Mesendoderm (in vitro differentiated cells): ENCODE results near the gene GATB.

Source experiments
- DNase-seq: peaks from one replicate; pipeline ENCODE4 v3.0.0; 2013
- H2AK5ac ChIP-seq: 2 replicates; pipeline ENCODE4 v1.6.1; 2013; ENCODE audit warnings: low read length, inconsistent platforms
- H2BK120ac ChIP-seq: 2 replicates; pipeline ENCODE4 v1.6.1; 2013; ENCODE audit warnings: low read depth, mild to moderate bottlenecking, low read length, moderate library complexity, mixed read lengths
- H2BK15ac ChIP-seq: replicated peaks from 2 replicates; pipeline ENCODE4 v1.6.1; 2013; ENCODE audit warnings: low read depth, mild to moderate bottlenecking, moderate library complexity
- H2BK5ac ChIP-seq: 2 replicates; pipeline ENCODE4 v1.6.1; 2013; ENCODE audit warnings: low read length, inconsistent platforms
- H3K18ac ChIP-seq: 2 replicates; pipeline ENCODE4 v1.6.1; 2013; ENCODE audit warnings: mild to moderate bottlenecking, low read length, mixed read lengths
- H3K23ac ChIP-seq: one replicate; pipeline ENCODE4 v1.6.1; 2013; ENCODE audit warnings: low read length
- H3K27ac ChIP-seq: 2 replicates; pipeline ENCODE4 v1.5.1; 2013; ENCODE audit warnings: low read depth, mild to moderate bottlenecking, inconsistent platforms, low read length, moderate library complexity
- H3K27me3 ChIP-seq: 2 replicates; pipeline ENCODE4 v1.6.1; 2013; ENCODE audit warnings: low read length, control low read depth, mild to moderate bottlenecking, inconsistent platforms; ENCODE audit not compliant: insufficient read depth, poor library complexity
- H3K36me3 ChIP-seq: 2 replicates; pipeline ENCODE4 v1.6.1; 2013; ENCODE audit warnings: low read length, inconsistent platforms; ENCODE audit not compliant: control insufficient read depth, insufficient read depth
- H3K4ac ChIP-seq: one replicate; pipeline ENCODE4 v1.6.1; 2013; ENCODE audit warnings: low read depth, mild to moderate bottlenecking, low read length, moderate library complexity
- H3K4me1 ChIP-seq: 2 replicates; pipeline ENCODE4 v1.6.1; 2013; ENCODE audit warnings: low read depth, low read length, inconsistent platforms; ENCODE audit not compliant: control insufficient read depth
- H3K4me2 ChIP-seq: 2 replicates; pipeline ENCODE4 v1.6.1; 2013; ENCODE audit warnings: low read length
- H3K4me3 ChIP-seq: 2 replicates; pipeline ENCODE4 v1.5.1; 2013; ENCODE audit warnings: mild to moderate bottlenecking, low read length
- H3K56ac ChIP-seq: one replicate; pipeline ENCODE4 v1.6.1; 2013; ENCODE audit warnings: low read length
- H3K79me1 ChIP-seq: 2 replicates; pipeline ENCODE4 v1.6.1; 2013; ENCODE audit warnings: low read length, inconsistent platforms
- H3K79me2 ChIP-seq: 2 replicates; pipeline ENCODE4 v1.6.1; 2013; ENCODE audit warnings: mild to moderate bottlenecking, low read length; ENCODE audit not compliant: control insufficient read depth, insufficient read depth
- H3K9ac ChIP-seq: 2 replicates; pipeline ENCODE4 v1.6.1; 2013; ENCODE audit warnings: low read length, inconsistent platforms
- H4K5ac ChIP-seq: one replicate; pipeline ENCODE4 v1.6.1; 2013; ENCODE audit warnings: low read length
- H4K8ac ChIP-seq: one replicate; pipeline ENCODE4 v1.6.1; 2013; ENCODE audit warnings: low read depth, mild to moderate bottlenecking, control low read depth, low read length, moderate library complexity
- WGBS: extraction: QIAGEN DNeasy Blood & Tissue Kit; methylation state at CpG from one replicate; pipeline ENCODE4 v1.1.7; 2013; ENCODE audit warnings: low lambda C conversion rate, missing lambda C conversion rate; ENCODE audit not compliant: insufficient coverage; ENCODE audit errors: extremely low coverage; 5-methylcytosine and 5-hydroxymethylcytosine counted together

The GATB gene

DNA sequence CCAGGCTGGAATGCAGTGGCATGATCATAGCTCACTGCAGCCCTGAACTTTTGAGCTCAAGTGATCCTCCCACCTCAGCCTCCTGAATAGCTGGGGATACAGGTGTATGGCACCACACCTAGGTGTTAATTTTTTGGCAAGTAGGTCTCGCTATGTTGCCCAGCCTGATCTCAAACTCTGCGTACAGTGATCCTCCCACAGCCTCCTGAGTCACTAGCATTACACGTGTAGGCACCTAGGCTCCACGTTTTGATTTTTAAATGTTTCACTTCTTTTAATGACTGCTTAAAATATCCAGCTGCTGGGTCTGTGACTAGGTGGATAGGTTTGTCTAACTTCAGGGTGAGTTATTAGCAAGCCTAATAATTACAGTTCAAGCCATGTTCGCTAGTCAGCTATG is 44.5 kb downstream of the GATB start:
- Histone ChIP-seq H3K9ac (no peak overlapping the region), H3K79me1 (no peaks in the 10 kb centered on the region), H3K4ac (no peak overlapping the region), H3K4me1 (peaks cover 3% of the 10 kb centered on the region), H3K27ac (no peak overlapping the region), H2BK120ac (no peak overlapping the region), H3K4me2 (no peak overlapping the region), H4K5ac (no peak overlapping the region), H2BK5ac (no peak overlapping the region), H3K56ac (no peak overlapping the region), H2BK15ac (no peak overlapping the region), H2AK5ac (no peak overlapping the region), H3K23ac (no peak overlapping the region), H3K79me2 (no peaks in the 10 kb centered on the region), H3K4me3 (no peak overlapping the region), H3K27me3 (no peaks in the 10 kb centered on the region), H3K18ac (no peak overlapping the region), H4K8ac (no peak overlapping the region), H3K36me3 (no peaks in the 10 kb centered on the region)
- WGBS, result no CpG with 5 or more reads among the region's 5 CpGs
- DNase-seq, result no peak

DNA sequence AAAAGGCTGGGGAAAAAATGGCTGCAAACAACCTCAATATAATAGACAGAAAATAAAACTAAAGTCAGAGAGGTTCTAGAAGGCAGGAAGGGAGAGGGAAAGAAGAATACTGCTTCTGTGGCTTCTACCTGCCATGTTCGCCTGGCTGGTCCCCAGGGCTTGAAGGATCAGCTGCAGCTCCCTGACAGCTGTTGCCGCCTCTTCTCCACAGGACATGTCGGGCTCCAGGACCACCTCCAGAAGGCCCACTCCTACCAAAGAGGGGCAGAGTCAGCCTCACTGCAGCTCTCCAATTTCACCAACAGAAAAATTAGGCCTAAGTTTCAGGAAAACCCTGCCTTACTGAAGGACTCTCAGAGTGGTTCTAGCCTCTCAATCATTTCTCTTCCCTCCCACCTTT is 44.9 kb downstream of the GATB start:
- H4K8ac ChIP-seq, result no peak overlapping the region
- H3K23ac ChIP-seq, result no peak overlapping the region
- H3K18ac ChIP-seq, result no peak overlapping the region
- H3K4me2 ChIP-seq, result no peak overlapping the region
- H3K79me2 ChIP-seq, result no peaks in the 10 kb centered on the region
- no peak for DNase-seq
- no peak overlapping the region for H3K4ac ChIP-seq
- no peak overlapping the region for H2BK15ac ChIP-seq
- no peak overlapping the region for H2BK120ac ChIP-seq
- H2BK5ac ChIP-seq, result no peak overlapping the region
- no peak overlapping the region for H3K56ac ChIP-seq
- H3K27ac ChIP-seq, result no peak overlapping the region
- no peak overlapping the region for H3K4me3 ChIP-seq
- no CpG with 5 or more reads among the region's 3 CpGs for WGBS
- no peak overlapping the region for H3K9ac ChIP-seq
- H3K36me3 ChIP-seq, result no peaks in the 10 kb centered on the region
- H3K27me3 ChIP-seq, result no peaks in the 10 kb centered on the region
- H3K4me1 ChIP-seq, result peaks cover 3% of the 10 kb centered on the region
- no peak overlapping the region for H4K5ac ChIP-seq
- no peak overlapping the region for H2AK5ac ChIP-seq
- H3K79me1 ChIP-seq, result no peaks in the 10 kb centered on the region

DNA sequence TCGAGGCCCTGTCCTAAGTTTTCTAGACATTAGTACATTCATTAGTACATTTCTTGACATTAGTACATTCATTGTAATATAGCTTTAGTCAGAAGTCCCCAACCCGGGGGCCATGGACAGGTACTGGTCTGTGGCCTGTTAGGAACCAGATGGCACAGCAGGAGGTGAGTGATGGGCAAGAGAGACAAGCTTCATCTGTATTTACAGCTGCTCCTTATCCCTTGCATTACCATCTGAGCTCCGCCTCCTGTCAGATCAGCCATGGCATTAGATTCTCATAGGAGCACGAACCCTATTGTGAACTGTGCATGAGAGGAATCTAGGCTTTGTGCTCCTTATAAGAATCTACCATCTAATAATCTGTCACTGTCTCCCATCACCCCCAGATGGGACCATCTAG is 48.0 kb downstream of the GATB start:
- Histone ChIP-seq H3K9ac (no peak overlapping the region), H3K4me3 (no peak overlapping the region), H2BK120ac (no peak overlapping the region), H4K8ac (no peak overlapping the region), H3K27me3 (no peaks in the 10 kb centered on the region), H3K18ac (no peak overlapping the region), H3K56ac (no peak overlapping the region), H3K27ac (no peak overlapping the region), H3K36me3 (no peaks in the 10 kb centered on the region), H3K79me2 (no peaks in the 10 kb centered on the region), H3K4me1 (no peaks in the 10 kb centered on the region), H2BK15ac (no peak overlapping the region), H3K4ac (no peak overlapping the region), H3K4me2 (no peak overlapping the region), H3K23ac (no peak overlapping the region), H2AK5ac (no peak overlapping the region), H2BK5ac (no peak overlapping the region), H3K79me1 (no peaks in the 10 kb centered on the region), H4K5ac (no peak overlapping the region)
- WGBS, result no CpG with 5 or more reads among the region's 4 CpGs
- DNase-seq, result no peak

DNA sequence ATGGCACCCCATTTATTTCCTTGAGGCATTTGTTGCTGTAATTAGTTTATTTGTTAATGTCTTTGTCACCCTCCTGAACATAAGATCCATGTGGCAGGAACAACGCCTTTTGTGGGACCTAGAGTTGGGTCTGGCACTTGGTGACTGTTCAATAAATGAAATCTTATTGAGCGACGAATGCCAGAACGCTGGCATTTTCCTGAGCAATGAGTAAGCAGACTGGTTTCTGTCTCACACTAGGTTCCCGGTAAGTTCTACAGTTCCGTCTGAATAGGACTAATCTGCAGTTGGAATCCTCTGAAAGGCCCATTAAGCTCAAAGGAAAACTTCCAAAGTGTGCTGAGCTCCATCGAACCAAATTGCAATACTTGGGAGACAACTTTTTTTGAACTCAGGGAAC is 49.2 kb downstream of the GATB start:
- no CpG with 5 or more reads among the region's 7 CpGs for WGBS
- no peak for DNase-seq
- no peak overlapping the region for H3K56ac ChIP-seq
- H3K4me1 ChIP-seq, result no peaks in the 10 kb centered on the region
- H2BK15ac ChIP-seq, result no peak overlapping the region
- H3K79me2 ChIP-seq, result no peaks in the 10 kb centered on the region
- H3K27ac ChIP-seq, result no peak overlapping the region
- H4K5ac ChIP-seq, result no peak overlapping the region
- H3K4me2 ChIP-seq, result no peak overlapping the region
- no peak overlapping the region for H2BK5ac ChIP-seq
- no peaks in the 10 kb centered on the region for H3K79me1 ChIP-seq
- H3K18ac ChIP-seq, result no peak overlapping the region
- no peaks in the 10 kb centered on the region for H3K36me3 ChIP-seq
- no peak overlapping the region for H3K4ac ChIP-seq
- no peaks in the 10 kb centered on the region for H3K27me3 ChIP-seq
- no peak overlapping the region for H3K4me3 ChIP-seq
- H3K23ac ChIP-seq, result no peak overlapping the region
- no peak overlapping the region for H2BK120ac ChIP-seq
- no peak overlapping the region for H4K8ac ChIP-seq
- no peak overlapping the region for H3K9ac ChIP-seq
- H2AK5ac ChIP-seq, result no peak overlapping the region

DNA sequence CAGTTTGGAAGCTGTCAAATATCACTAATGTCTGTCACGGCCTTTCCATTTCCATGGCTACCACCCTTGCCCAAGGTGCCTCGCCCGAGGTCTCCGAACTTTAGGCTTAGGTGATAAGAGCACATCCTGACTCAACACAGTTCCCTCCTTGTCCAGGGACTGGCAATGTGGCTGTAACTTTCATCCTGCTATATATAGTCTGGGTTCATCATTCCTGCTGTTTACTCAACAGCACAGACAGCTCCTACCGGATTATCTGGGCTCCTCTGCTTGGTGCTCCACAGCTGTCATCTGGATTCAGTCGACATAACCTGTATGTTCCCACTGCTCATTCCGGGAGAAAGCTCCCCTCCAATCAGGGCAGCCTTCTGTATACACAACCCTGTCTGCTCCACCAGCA is 51.2 kb downstream of the GATB start:
- Histone ChIP-seq H3K27me3 (no peaks in the 10 kb centered on the region), H3K4me3 (no peak overlapping the region), H2BK120ac (no peak overlapping the region), H4K8ac (no peak overlapping the region), H2BK5ac (no peak overlapping the region), H3K4me2 (no peak overlapping the region), H3K79me1 (no peaks in the 10 kb centered on the region), H4K5ac (no peak overlapping the region), H3K27ac (no peak overlapping the region), H3K4ac (no peak overlapping the region), H2BK15ac (no peak overlapping the region), H3K36me3 (no peaks in the 10 kb centered on the region), H3K79me2 (no peaks in the 10 kb centered on the region), H3K18ac (no peak overlapping the region), H3K9ac (no peak overlapping the region), H3K56ac (no peak overlapping the region), H3K4me1 (no peaks in the 10 kb centered on the region), H3K23ac (no peak overlapping the region), H2AK5ac (no peak overlapping the region)
- WGBS, result no CpG with 5 or more reads among the region's 7 CpGs
- DNase-seq, result no peak

DNA sequence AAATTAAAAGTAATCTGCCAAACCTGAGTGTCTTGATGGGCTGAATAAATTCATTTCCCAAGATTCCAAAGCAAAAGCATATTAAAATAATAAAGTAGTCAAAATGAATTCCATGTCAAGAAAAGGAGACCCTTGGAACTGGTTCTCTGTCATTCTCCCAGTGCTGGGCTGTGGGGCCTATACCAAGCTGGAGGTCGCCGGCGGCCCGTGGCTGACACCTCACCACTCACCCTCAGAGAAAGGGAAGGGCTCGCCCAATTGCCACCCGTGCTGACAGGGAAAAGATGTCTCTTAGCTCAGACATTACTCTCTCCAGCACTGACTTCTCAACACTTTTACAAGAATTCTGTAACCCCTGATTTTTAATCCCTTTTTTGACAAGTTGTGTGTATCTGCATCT is 51.7 kb downstream of the GATB start:
- H3K79me2 ChIP-seq, result no peaks in the 10 kb centered on the region
- no peak overlapping the region for H4K5ac ChIP-seq
- no peak overlapping the region for H2AK5ac ChIP-seq
- H3K23ac ChIP-seq, result no peak overlapping the region
- H2BK15ac ChIP-seq, result no peak overlapping the region
- no peak overlapping the region for H3K9ac ChIP-seq
- H3K27ac ChIP-seq, result no peak overlapping the region
- no peak overlapping the region for H3K4me2 ChIP-seq
- WGBS, result no CpG with 5 or more reads among the region's 6 CpGs
- H3K18ac ChIP-seq, result no peak overlapping the region
- no peak overlapping the region for H2BK120ac ChIP-seq
- no peaks in the 10 kb centered on the region for H3K36me3 ChIP-seq
- no peak overlapping the region for H3K4me3 ChIP-seq
- DNase-seq, result no peak
- H3K56ac ChIP-seq, result no peak overlapping the region
- H4K8ac ChIP-seq, result no peak overlapping the region
- H2BK5ac ChIP-seq, result no peak overlapping the region
- H3K4me1 ChIP-seq, result no peaks in the 10 kb centered on the region
- H3K79me1 ChIP-seq, result no peaks in the 10 kb centered on the region
- no peaks in the 10 kb centered on the region for H3K27me3 ChIP-seq
- H3K4ac ChIP-seq, result no peak overlapping the region
